Loucy (cell line): ENCODE data around the gene MFGE8.

Experiments
- EZH2phosphoT487 ChIP-seq: fragments of 200-600 bp; IDR thresholded peaks from 2 replicates; pipeline ENCODE4 v1.6.1; 2018; ENCODE audit warnings: antibody characterized with exemption, mild to moderate bottlenecking, moderate library complexity, borderline replicate concordance
- TF ChIP-seq, protein P1 (sequence below): fragments of 200-600 bp; sonication (generic); conservative IDR thresholded peaks from 2 replicates; pipeline ENCODE4 v1.5.1; 2014; ENCODE audit warnings: mild to moderate bottlenecking, antibody characterized with exemption, low read length

DNA sequence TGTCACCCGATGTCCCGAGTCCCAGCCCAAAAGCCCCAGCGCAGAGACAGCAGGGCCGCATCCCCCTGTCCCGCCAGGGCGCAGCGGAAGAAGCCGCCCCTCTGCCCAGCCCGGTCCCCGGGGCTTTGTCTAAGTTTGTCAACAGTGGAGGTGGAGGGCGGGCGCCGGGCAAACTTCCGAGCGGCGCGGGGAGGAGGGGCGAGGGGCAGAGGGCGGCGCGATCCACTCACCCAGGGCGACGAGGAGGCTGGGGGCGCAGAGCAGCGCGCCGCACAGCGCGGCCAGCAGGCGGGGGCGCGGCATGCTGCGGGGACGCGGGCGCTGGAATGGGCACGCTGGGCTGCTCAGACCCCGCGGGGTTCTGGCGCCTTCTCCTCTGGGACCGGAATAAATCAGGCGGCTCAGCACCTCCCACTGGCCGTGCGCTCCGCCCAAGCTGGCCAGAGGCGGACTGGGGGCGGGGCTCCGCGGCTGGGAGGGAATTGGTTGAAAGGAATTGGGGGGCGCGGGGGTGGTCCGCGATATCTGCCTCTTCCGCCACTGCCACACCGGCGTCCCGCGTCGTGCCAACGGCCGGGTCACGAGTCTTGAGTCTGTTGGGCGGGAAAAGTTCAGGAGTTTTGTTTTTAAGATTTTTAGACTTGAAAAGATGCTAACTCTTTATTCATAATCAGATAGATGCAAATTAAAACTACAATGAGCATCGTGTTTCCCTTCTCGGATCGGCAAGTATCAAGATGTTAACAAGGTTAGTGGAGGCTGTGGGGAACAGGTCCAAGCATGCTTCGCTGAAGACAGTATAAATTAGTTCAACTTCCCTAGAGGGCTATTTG lies at the start of gene MFGE8:
- TF ChIP-seq, protein P1, sequence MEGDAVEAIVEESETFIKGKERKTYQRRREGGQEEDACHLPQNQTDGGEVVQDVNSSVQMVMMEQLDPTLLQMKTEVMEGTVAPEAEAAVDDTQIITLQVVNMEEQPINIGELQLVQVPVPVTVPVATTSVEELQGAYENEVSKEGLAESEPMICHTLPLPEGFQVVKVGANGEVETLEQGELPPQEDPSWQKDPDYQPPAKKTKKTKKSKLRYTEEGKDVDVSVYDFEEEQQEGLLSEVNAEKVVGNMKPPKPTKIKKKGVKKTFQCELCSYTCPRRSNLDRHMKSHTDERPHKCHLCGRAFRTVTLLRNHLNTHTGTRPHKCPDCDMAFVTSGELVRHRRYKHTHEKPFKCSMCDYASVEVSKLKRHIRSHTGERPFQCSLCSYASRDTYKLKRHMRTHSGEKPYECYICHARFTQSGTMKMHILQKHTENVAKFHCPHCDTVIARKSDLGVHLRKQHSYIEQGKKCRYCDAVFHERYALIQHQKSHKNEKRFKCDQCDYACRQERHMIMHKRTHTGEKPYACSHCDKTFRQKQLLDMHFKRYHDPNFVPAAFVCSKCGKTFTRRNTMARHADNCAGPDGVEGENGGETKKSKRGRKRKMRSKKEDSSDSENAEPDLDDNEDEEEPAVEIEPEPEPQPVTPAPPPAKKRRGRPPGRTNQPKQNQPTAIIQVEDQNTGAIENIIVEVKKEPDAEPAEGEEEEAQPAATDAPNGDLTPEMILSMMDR = no peak
- no peak for TF ChIP-seq EZH2phosphoT487
